Measurements from ENCODE around the gene DPEP2. TPM values are rescaled to one million over a fixed set of nuclear protein-coding genes. Genes with fewer than 3 reads are reported as not detected.

Gene DPEP2
- polyA plus RNA-seq, 3 donors, result 117 to 235 (median 124) TPM

DNA sequence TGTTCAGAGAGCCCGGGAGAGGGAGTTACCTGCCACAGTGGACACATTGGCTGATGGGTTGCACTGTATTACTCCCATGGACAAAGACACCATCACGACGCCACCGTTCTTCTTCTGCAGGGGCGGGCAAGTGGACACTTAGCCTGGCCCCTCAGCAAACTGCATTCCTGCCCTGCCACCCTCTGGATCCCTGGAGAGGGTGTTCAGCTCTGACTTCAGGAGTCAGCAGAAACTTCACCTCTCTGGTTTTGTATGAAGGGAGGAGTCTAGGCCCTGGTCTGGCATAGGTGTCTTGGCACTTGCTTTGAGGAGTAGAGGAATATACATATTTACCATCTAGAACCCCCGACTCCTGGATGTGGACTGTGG is 9.3 kb downstream of the DPEP2 start:
- Histone ChIP-seq H2AFZ (ENCODE audit: insufficient read depth, low read depth, low read length, poor library complexity, severe bottlenecking) (no peak overlapping the region), H3K4me3 (replicated peaks in 1 of 3; ENCODE audit: low read depth in 2 of 3, low read length in 3 of 3) (no peak overlapping the region), H3K9me3 (replicated peaks in 1 of 2; ENCODE audit: control insufficient read depth in 1 of 2, insufficient read depth in 1 of 2, low read length in 2 of 2) (no peaks in the 10 kb centered on the region), H3K79me2 (ENCODE audit: insufficient read depth, low read length) (peaks cover 13% of the 10 kb centered on the region), H3K27me3 (ENCODE audit: control insufficient read depth in 2 of 2, insufficient read depth in 2 of 2, low read length in 2 of 2) (no peaks in the 10 kb centered on the region), H3K27ac (ENCODE audit: low read depth in 1 of 2, low read length in 2 of 2) (no peak overlapping the region), H3K4me2 (replicated peaks; ENCODE audit: extremely low read depth, low read length, poor library complexity, severe bottlenecking) (no peak overlapping the region), H3K4me1 (ENCODE audit: control insufficient read depth in 1 of 2, insufficient read depth in 2 of 2, low read length in 2 of 2) (peaks cover 42 to 46% of the 10 kb centered on the region in 2 donors), H3K36me3 (replicated peaks in 1 of 2; ENCODE audit: control insufficient read depth in 1 of 2, insufficient read depth in 2 of 2, low read length in 2 of 2) (peaks cover 22 to 34% of the 10 kb centered on the region in 2 donors), H3K9ac (ENCODE audit: insufficient read depth, low read length, poor library complexity, severe bottlenecking) (no peak overlapping the region), H4K20me1 (ENCODE audit: insufficient read depth, low read length) (peaks cover 36% of the 10 kb centered on the region)
- Mint-ChIP-seq H3K27ac (peak overlapping the region in 1 of 7 donors; percentile 65), H3K4me1 (peaks cover 53% of the 10 kb centered on the region), H3K9me3 (no peaks in the 10 kb centered on the region), H3K27me3 (ENCODE audit: low read depth in 3 of 3) (no peaks in the 10 kb centered on the region), H3K4me3 (no peak overlapping the region), H3K36me3 (peaks cover 24 to 34% of the 10 kb centered on the region in 2 donors)
- WGBS (ENCODE audit: insufficient coverage), result 100% methylated on average over 1 of the region's 6 CpGs
- TF ChIP-seq, protein P1, sequence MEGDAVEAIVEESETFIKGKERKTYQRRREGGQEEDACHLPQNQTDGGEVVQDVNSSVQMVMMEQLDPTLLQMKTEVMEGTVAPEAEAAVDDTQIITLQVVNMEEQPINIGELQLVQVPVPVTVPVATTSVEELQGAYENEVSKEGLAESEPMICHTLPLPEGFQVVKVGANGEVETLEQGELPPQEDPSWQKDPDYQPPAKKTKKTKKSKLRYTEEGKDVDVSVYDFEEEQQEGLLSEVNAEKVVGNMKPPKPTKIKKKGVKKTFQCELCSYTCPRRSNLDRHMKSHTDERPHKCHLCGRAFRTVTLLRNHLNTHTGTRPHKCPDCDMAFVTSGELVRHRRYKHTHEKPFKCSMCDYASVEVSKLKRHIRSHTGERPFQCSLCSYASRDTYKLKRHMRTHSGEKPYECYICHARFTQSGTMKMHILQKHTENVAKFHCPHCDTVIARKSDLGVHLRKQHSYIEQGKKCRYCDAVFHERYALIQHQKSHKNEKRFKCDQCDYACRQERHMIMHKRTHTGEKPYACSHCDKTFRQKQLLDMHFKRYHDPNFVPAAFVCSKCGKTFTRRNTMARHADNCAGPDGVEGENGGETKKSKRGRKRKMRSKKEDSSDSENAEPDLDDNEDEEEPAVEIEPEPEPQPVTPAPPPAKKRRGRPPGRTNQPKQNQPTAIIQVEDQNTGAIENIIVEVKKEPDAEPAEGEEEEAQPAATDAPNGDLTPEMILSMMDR (IDR thresholded peaks at IDR 0.05), result no peak
- no peak for DNase-seq
- intact Hi-C loops (cut with micrococcal nuclease), result no loop called here

DNA sequence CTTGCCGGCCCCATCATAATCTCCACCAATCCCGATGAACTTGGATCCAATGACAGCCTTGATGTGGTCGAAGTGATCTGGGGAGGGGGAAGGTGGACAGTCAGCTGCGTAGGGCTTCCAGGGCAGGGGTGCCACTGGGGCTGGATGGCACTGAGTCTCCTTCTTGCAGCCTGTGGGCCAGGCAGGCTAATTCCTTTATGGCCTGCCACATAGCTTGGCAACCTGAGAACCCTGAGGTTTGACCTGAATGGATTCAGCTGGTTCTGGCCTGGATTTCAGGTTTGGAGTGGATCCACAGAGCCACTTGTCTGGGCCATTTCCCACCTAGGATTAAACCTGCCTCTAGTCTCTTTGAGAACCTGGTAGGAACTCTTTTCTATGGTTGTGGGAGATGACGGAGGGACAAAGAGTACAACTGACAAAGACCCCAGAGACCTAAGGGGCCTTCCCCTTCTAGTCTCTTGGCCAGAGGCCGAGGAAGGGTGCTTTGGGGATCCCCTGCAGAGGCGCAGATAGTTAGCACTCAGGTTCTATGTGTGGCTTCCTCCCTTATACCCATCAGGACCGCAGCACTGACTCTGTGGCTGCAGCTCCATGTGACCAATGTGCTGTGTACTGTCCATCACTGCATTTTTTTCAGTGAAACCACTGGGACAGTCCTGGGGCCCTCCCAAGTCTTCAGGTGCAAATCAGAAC is 9.8 kb downstream of the DPEP2 start:
- no peak overlapping the region for H3K4me3 Mint-ChIP-seq
- no peak overlapping the region for H3K27ac ChIP-seq (ENCODE audit: low read depth in 1 of 2, low read length in 2 of 2)
- H3K9me3 Mint-ChIP-seq, result no peaks in the 10 kb centered on the region

More for the DNA sequence above, 9.8 kb downstream of the DPEP2 start:
- Histone ChIP-seq H3K4me2 (replicated peaks; ENCODE audit: extremely low read depth, low read length, poor library complexity, severe bottlenecking) (no peak overlapping the region), H3K4me3 (replicated peaks in 1 of 3; ENCODE audit: low read depth in 2 of 3, low read length in 3 of 3) (no peak overlapping the region), H3K4me1 (ENCODE audit: control insufficient read depth in 1 of 2, insufficient read depth in 2 of 2, low read length in 2 of 2) (peaks cover 42 to 46% of the 10 kb centered on the region in 2 donors), H3K79me2 (ENCODE audit: insufficient read depth, low read length) (peaks cover 13% of the 10 kb centered on the region), H3K9me3 (replicated peaks in 1 of 2; ENCODE audit: control insufficient read depth in 1 of 2, insufficient read depth in 1 of 2, low read length in 2 of 2) (no peaks in the 10 kb centered on the region), H4K20me1 (ENCODE audit: insufficient read depth, low read length) (peaks cover 36% of the 10 kb centered on the region), H3K9ac (ENCODE audit: insufficient read depth, low read length, poor library complexity, severe bottlenecking) (no peak overlapping the region), H2AFZ (ENCODE audit: insufficient read depth, low read depth, low read length, poor library complexity, severe bottlenecking) (no peak overlapping the region), H3K36me3 (replicated peaks in 1 of 2; ENCODE audit: control insufficient read depth in 1 of 2, insufficient read depth in 2 of 2, low read length in 2 of 2) (peaks cover 22 to 34% of the 10 kb centered on the region in 2 donors), H3K27me3 (ENCODE audit: control insufficient read depth in 2 of 2, insufficient read depth in 2 of 2, low read length in 2 of 2) (no peaks in the 10 kb centered on the region)
- peaks cover 24 to 30% of the 10 kb centered on the region in 2 donors for H3K36me3 Mint-ChIP-seq
- peaks cover 53% of the 10 kb centered on the region for H3K4me1 Mint-ChIP-seq
- intact Hi-C loops (cut with micrococcal nuclease), result no loop called here
- WGBS (ENCODE audit: insufficient coverage), result 90% methylated on average over 6 of the region's 8 CpGs
- TF ChIP-seq, protein P1 (IDR thresholded peaks at IDR 0.05), result no peak
- H3K27me3 Mint-ChIP-seq (ENCODE audit: low read depth in 3 of 3), result no peaks in the 10 kb centered on the region
- DNase-seq, result no peak
- peak overlapping the region in 2 of 7 donors; percentile 5 to 65 for H3K27ac Mint-ChIP-seq
